ENCODE results near the gene RAB41. TPM values are rescaled to one million over a fixed set of nuclear protein-coding genes. Genes with fewer than 3 reads are reported as not detected.

The RAB41 gene
- polyA plus RNA-seq, 3 donors = not detected

GRCh38 chrX:70255452-70255851 is 26.5 kb upstream of the RAB41 start:
- WGBS (ENCODE audit: insufficient coverage) = no CpG with 5 or more reads among the region's 2 CpGs

GRCh38 chrX:70257423-70258288 is 24.3 kb upstream of the RAB41 start:
- TF ChIP-seq CTCF (IDR thresholded peaks at IDR 0.05) = no peak
- H3K4me3 Mint-ChIP-seq = no peak overlapping the region
- H4K20me1 ChIP-seq (ENCODE audit: insufficient read depth, low read length) = no peaks in the 10 kb centered on the region
- no peak overlapping the region for H3K27ac ChIP-seq (ENCODE audit: low read depth in 1 of 2, low read length in 2 of 2)
- no peak overlapping the region for H2AFZ ChIP-seq (ENCODE audit: insufficient read depth, low read depth, low read length, poor library complexity, severe bottlenecking)
- no peaks in the 10 kb centered on the region for H3K27me3 ChIP-seq (ENCODE audit: control insufficient read depth in 2 of 2, insufficient read depth in 2 of 2, low read length in 2 of 2)
- no peak overlapping the region for H3K9ac ChIP-seq (ENCODE audit: insufficient read depth, low read length, poor library complexity, severe bottlenecking)
- DNase-seq = no peak
- H3K27me3 Mint-ChIP-seq (ENCODE audit: low read depth in 3 of 3) = peaks cover 0 to 7% (median 2%) of the 10 kb centered on the region in 3 donors
- no peaks in the 10 kb centered on the region for H3K36me3 Mint-ChIP-seq
- H3K36me3 ChIP-seq (replicated peaks in 1 of 2; ENCODE audit: control insufficient read depth in 1 of 2, insufficient read depth in 2 of 2, low read length in 2 of 2) = no peaks in the 10 kb centered on the region
- no peaks in the 10 kb centered on the region for H3K4me1 Mint-ChIP-seq
- no peak overlapping the region for H3K4me2 ChIP-seq (replicated peaks; ENCODE audit: extremely low read depth, low read length, poor library complexity, severe bottlenecking)
- peaks cover 0 to 6% (median 0%) of the 10 kb centered on the region in 7 donors for H3K9me3 Mint-ChIP-seq
- no peaks in the 10 kb centered on the region for H3K79me2 ChIP-seq (ENCODE audit: insufficient read depth, low read length)
- intact Hi-C loops (cut with micrococcal nuclease) = no loop called here
- no peak overlapping the region for H3K4me3 ChIP-seq (replicated peaks in 1 of 3; ENCODE audit: low read depth in 2 of 3, low read length in 3 of 3)
- H3K4me1 ChIP-seq (ENCODE audit: control insufficient read depth in 1 of 2, insufficient read depth in 2 of 2, low read length in 2 of 2) = no peaks in the 10 kb centered on the region
- WGBS (ENCODE audit: insufficient coverage) = 100% methylated on average over 1 of the region's 5 CpGs
- no peaks in the 10 kb centered on the region for H3K9me3 ChIP-seq (replicated peaks in 1 of 2; ENCODE audit: control insufficient read depth in 1 of 2, insufficient read depth in 1 of 2, low read length in 2 of 2)
- no peak overlapping the region for H3K27ac Mint-ChIP-seq

More at GRCh38 chrX:70255452-70255851, 26.5 kb upstream of the RAB41 start:
- no peak for DNase-seq
- TF ChIP-seq CTCF (IDR thresholded peaks at IDR 0.05) = no peak
- Histone ChIP-seq H3K4me2 (replicated peaks; ENCODE audit: extremely low read depth, low read length, poor library complexity, severe bottlenecking) (no peak overlapping the region), H4K20me1 (ENCODE audit: insufficient read depth, low read length) (no peaks in the 10 kb centered on the region), H3K36me3 (replicated peaks in 1 of 2; ENCODE audit: control insufficient read depth in 1 of 2, insufficient read depth in 2 of 2, low read length in 2 of 2) (no peaks in the 10 kb centered on the region), H3K9ac (ENCODE audit: insufficient read depth, low read length, poor library complexity, severe bottlenecking) (no peak overlapping the region), H3K4me1 (ENCODE audit: control insufficient read depth in 1 of 2, insufficient read depth in 2 of 2, low read length in 2 of 2) (no peaks in the 10 kb centered on the region), H3K27ac (ENCODE audit: low read depth in 1 of 2, low read length in 2 of 2) (no peak overlapping the region), H2AFZ (ENCODE audit: insufficient read depth, low read depth, low read length, poor library complexity, severe bottlenecking) (no peak overlapping the region), H3K27me3 (ENCODE audit: control insufficient read depth in 2 of 2, insufficient read depth in 2 of 2, low read length in 2 of 2) (peaks cover 0 to 1% of the 10 kb centered on the region in 2 donors), H3K4me3 (replicated peaks in 1 of 3; ENCODE audit: low read depth in 2 of 3, low read length in 3 of 3) (no peak overlapping the region), H3K9me3 (replicated peaks in 1 of 2; ENCODE audit: control insufficient read depth in 1 of 2, insufficient read depth in 1 of 2, low read length in 2 of 2) (no peaks in the 10 kb centered on the region), H3K79me2 (ENCODE audit: insufficient read depth, low read length) (no peaks in the 10 kb centered on the region)
- no peaks in the 10 kb centered on the region for H3K36me3 Mint-ChIP-seq
- H3K9me3 Mint-ChIP-seq = peaks cover 0 to 2% (median 0%) of the 10 kb centered on the region in 7 donors
- H3K4me1 Mint-ChIP-seq = no peaks in the 10 kb centered on the region
- no peak overlapping the region for H3K27ac Mint-ChIP-seq
- peaks cover 0 to 5% (median 2%) of the 10 kb centered on the region in 3 donors for H3K27me3 Mint-ChIP-seq (ENCODE audit: low read depth in 3 of 3)
- intact Hi-C loops (cut with micrococcal nuclease) = no loop called here
- no peak overlapping the region for H3K4me3 Mint-ChIP-seq
